ENCODE results near the gene WDFY2.

The WDFY2 gene

GRCh38 chr13:51579676-51580075 lies 4.6 kb upstream of the WDFY2 start:
- DNase-seq (ENCODE audit: low read depth, low spot score): no peak
- Histone ChIP-seq H3K36me3 (ENCODE audit: insufficient read depth, low read length) (no peaks in the 10 kb centered on the region), H3K4me3 (no peak overlapping the region), H3K9me3 (ENCODE audit: low read depth, low read length) (no peaks in the 10 kb centered on the region), H3K27ac (no peak overlapping the region), H3K9ac (ENCODE audit: insufficient read length) (no peak overlapping the region)
- no peak for TF ChIP-seq POLR2AphosphoS5 (IDR thresholded peaks at IDR 0.05; ENCODE audit: borderline replicate concordance, low read depth, low read length)
- TF ChIP-seq FOXP2 (optimal IDR thresholded peaks at IDR 0.05; ENCODE audit: control extremely low read depth, extremely low read length, insufficient read depth): no peak
- no peak for TF ChIP-seq EZH2 (IDR thresholded peaks at IDR 0.05)

GRCh38 chr13:51581148-51581820 lies 3.0 kb upstream of the WDFY2 start:
- no peaks in the 10 kb centered on the region for H3K9me3 ChIP-seq (ENCODE audit: low read depth, low read length)
- TF ChIP-seq FOXP2 (optimal IDR thresholded peaks at IDR 0.05; ENCODE audit: control extremely low read depth, extremely low read length, insufficient read depth) (no peak), EZH2 (IDR thresholded peaks at IDR 0.05) (no peak), POLR2AphosphoS5 (IDR thresholded peaks at IDR 0.05; ENCODE audit: borderline replicate concordance, low read depth, low read length) (no peak)
- H3K27ac ChIP-seq: no peak overlapping the region
- no peaks in the 10 kb centered on the region for H3K36me3 ChIP-seq (ENCODE audit: insufficient read depth, low read length)
- no peak for DNase-seq (ENCODE audit: low read depth, low spot score)
- no peak overlapping the region for H3K4me3 ChIP-seq
- H3K9ac ChIP-seq (ENCODE audit: insufficient read length): no peak overlapping the region

- no peak for TF ChIP-seq EZH2 (IDR thresholded peaks at IDR 0.05)
- peak; percentile 39; the same call in 1 of the 2 replicates for TF ChIP-seq POLR2AphosphoS5 (IDR thresholded peaks at IDR 0.05; ENCODE audit: borderline replicate concordance, low read depth, low read length)
- Histone ChIP-seq H3K36me3 (ENCODE audit: insufficient read depth, low read length) (peaks cover 3% of the 10 kb centered on the region; the same call in 1 of the 2 replicates), H3K27ac (peak overlapping the region; percentile 96), H3K9ac (ENCODE audit: insufficient read length) (peak overlapping the region; percentile 59), H3K9me3 (ENCODE audit: low read depth, low read length) (no peaks in the 10 kb centered on the region), H3K4me3 (peak overlapping the region; percentile 76)
- no peak for DNase-seq (ENCODE audit: low read depth, low spot score)
Observed at GRCh38 chr13:51583469-51583874, 790 bp upstream of the WDFY2 start.

- Histone ChIP-seq H3K9me3 (ENCODE audit: low read depth, low read length) (no peaks in the 10 kb centered on the region), H3K27ac (peak overlapping the region; percentile 43), H3K36me3 (ENCODE audit: insufficient read depth, low read length) (peaks cover 3% of the 10 kb centered on the region; the same call in 1 of the 2 replicates), H3K9ac (ENCODE audit: insufficient read length) (peak overlapping the region; percentile 64), H3K4me3 (peak overlapping the region; percentile 77)
- DNase-seq (ENCODE audit: low read depth, low spot score): no peak
- TF ChIP-seq FOXP2 (optimal IDR thresholded peaks at IDR 0.05; ENCODE audit: control extremely low read depth, extremely low read length, insufficient read depth) (no peak), EZH2 (IDR thresholded peaks at IDR 0.05) (no peak), POLR2AphosphoS5 (IDR thresholded peaks at IDR 0.05; ENCODE audit: borderline replicate concordance, low read depth, low read length) (no peak)
Observed at GRCh38 chr13:51584731-51585672, 740 bp downstream of the WDFY2 start.

- peak overlapping the region; percentile 77 for H3K4me3 ChIP-seq
- no peak for DNase-seq (ENCODE audit: low read depth, low spot score)
- H3K9ac ChIP-seq (ENCODE audit: insufficient read length): peak overlapping the region; percentile 64
- H3K27ac ChIP-seq: no peak overlapping the region; the same call in 1 of the 2 replicates
- TF ChIP-seq EZH2 (IDR thresholded peaks at IDR 0.05) (no peak), FOXP2 (optimal IDR thresholded peaks at IDR 0.05; ENCODE audit: control extremely low read depth, extremely low read length, insufficient read depth) (no peak), POLR2AphosphoS5 (IDR thresholded peaks at IDR 0.05; ENCODE audit: borderline replicate concordance, low read depth, low read length) (no peak)
- H3K36me3 ChIP-seq (ENCODE audit: insufficient read depth, low read length): peaks cover 3% of the 10 kb centered on the region; the same call in 1 of the 2 replicates
- no peaks in the 10 kb centered on the region for H3K9me3 ChIP-seq (ENCODE audit: low read depth, low read length)
Observed at GRCh38 chr13:51585696-51586095, 1.4 kb downstream of the WDFY2 start.

GRCh38 chr13:51587372-51587771 lies 3.1 kb downstream of the WDFY2 start:
- peaks cover 3% of the 10 kb centered on the region; the same call in 1 of the 2 replicates for H3K36me3 ChIP-seq (ENCODE audit: insufficient read depth, low read length)
- H3K4me3 ChIP-seq: peak overlapping the region; percentile 77
- no peak overlapping the region for H3K9ac ChIP-seq (ENCODE audit: insufficient read length)
- TF ChIP-seq EZH2 (IDR thresholded peaks at IDR 0.05) (no peak), FOXP2 (optimal IDR thresholded peaks at IDR 0.05; ENCODE audit: control extremely low read depth, extremely low read length, insufficient read depth) (no peak), POLR2AphosphoS5 (IDR thresholded peaks at IDR 0.05; ENCODE audit: borderline replicate concordance, low read depth, low read length) (no peak)
- no peaks in the 10 kb centered on the region for H3K9me3 ChIP-seq (ENCODE audit: low read depth, low read length)
- no peak for DNase-seq (ENCODE audit: low read depth, low spot score)
- H3K27ac ChIP-seq: no peak overlapping the region

GRCh38 chr13:51588406-51588949 lies 4.2 kb downstream of the WDFY2 start:
- no peak for DNase-seq (ENCODE audit: low read depth, low spot score)
- no peak for TF ChIP-seq POLR2AphosphoS5 (IDR thresholded peaks at IDR 0.05; ENCODE audit: borderline replicate concordance, low read depth, low read length)
- TF ChIP-seq EZH2 (IDR thresholded peaks at IDR 0.05): no peak
- peaks cover 3% of the 10 kb centered on the region; the same call in 1 of the 2 replicates for H3K36me3 ChIP-seq (ENCODE audit: insufficient read depth, low read length)
- peak overlapping the region; percentile 72 for H3K27ac ChIP-seq
- H3K9me3 ChIP-seq (ENCODE audit: low read depth, low read length): no peaks in the 10 kb centered on the region
- H3K9ac ChIP-seq (ENCODE audit: insufficient read length): no peak overlapping the region
- peak overlapping the region; percentile 59 for H3K4me3 ChIP-seq

- TF ChIP-seq EZH2 (IDR thresholded peaks at IDR 0.05) (no peak), FOXP2 (optimal IDR thresholded peaks at IDR 0.05; ENCODE audit: control extremely low read depth, extremely low read length, insufficient read depth) (no peak), POLR2AphosphoS5 (IDR thresholded peaks at IDR 0.05; ENCODE audit: borderline replicate concordance, low read depth, low read length) (no peak)
- Histone ChIP-seq H3K4me3 (peak overlapping the region; percentile 59), H3K27ac (peak overlapping the region; percentile 72), H3K9ac (ENCODE audit: insufficient read length) (peak overlapping the region; percentile 43), H3K9me3 (ENCODE audit: low read depth, low read length) (no peaks in the 10 kb centered on the region), H3K36me3 (ENCODE audit: insufficient read depth, low read length) (peaks cover 3% of the 10 kb centered on the region; the same call in 1 of the 2 replicates)
- no peak for DNase-seq (ENCODE audit: low read depth, low spot score)
Observed at GRCh38 chr13:51589793-51590192, 5.5 kb downstream of the WDFY2 start.
